HG03039 (cell line): ENCODE results near the gene PSMB5.

Experiments used
- ATAC-seq: cut with Tn5 transposase; IDR thresholded peaks from one replicate; pipeline ENCODE4 v1.9.1; 2021; ENCODE audit warnings: mild to moderate bottlenecking, moderate library complexity; ENCODE audit not compliant: unreplicated experiment

The PSMB5 gene

DNA sequence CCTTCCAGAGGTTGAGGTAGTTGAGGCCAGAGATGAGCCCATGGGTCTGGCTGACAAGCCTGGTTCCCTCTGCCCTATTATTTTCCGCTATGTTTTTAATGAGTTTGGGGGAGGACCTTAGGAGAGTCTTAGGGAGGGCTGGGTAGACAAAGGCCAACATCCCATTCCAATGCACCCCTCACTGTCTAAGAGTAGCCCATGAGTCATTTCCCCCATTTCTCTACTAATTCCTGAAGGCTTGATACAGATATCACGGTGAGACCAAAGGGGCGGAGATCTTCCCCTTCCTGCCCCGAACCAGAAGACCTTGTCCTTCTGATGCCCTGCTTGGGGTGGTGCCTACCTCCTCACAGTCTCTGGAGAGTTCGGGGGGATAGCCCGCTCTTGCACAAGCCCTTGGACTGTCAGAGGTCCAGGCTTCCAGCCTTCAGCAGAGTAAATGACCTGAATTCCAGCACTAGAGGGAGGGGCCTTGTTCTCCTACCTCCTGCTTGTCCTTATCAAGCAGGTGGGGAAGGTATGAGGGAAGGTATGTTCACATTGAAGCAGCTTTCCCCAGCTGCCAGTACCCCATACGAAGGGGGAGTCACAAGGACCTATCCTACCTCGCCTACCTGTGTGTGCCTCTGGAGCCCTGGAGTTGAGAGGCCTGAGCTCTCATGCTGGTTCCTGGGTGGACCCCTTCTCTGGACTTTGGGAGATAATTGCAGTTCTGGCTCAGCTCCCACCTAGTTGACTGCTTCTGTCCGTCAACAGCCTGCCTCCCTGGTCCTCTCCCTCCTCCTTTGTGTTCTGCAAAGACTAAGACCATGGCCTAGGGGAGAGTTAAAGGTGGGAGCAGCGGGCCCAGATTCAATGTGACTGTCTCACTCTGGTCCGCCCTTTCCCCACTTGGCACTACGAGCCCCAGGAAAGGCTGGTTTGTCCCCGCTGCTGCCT is 11.0 kb upstream of the PSMB5 start:
- ATAC-seq, result no peak

DNA sequence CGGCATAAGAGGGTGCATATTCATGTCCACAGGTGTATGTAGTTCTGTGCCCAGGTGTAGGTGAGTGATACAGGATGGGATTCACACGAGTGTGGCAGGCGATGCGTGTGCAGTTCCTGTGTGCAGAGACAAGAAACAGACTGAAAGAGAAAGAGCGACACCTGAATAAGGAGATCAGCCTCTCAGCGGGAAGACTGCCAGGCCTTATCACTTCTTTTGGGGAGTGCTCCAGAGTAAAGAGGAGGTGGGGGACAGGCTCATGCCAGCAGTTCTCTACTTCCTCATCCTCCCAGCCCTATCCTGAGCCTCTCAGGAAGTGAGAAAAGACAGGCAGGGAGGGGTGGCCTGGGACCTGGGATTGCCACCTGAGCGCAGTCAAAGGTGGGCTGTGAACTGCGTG is 10.1 kb upstream of the PSMB5 start:
- ATAC-seq, result no peak

DNA sequence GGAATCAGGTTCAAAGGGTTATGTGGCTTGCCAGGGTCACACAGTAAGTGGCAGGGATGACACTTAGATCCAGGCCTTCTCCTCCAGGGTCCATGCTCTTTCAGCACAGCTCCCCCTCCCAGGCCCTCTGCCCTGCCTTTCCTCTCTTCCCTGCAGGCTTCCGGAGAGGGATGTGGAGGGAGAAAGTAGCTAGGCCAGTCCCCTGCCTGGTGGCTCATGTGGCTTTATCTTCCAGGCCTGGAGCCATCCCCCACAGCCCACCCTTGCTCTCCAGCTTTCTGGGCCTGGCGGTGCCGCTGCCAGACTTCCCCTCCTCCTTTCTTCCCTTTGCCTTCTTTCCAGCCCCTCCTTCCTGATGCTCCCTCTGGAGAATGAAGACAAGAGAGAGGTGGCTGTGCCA is 9.1 kb upstream of the PSMB5 start:
- no peak for ATAC-seq

DNA sequence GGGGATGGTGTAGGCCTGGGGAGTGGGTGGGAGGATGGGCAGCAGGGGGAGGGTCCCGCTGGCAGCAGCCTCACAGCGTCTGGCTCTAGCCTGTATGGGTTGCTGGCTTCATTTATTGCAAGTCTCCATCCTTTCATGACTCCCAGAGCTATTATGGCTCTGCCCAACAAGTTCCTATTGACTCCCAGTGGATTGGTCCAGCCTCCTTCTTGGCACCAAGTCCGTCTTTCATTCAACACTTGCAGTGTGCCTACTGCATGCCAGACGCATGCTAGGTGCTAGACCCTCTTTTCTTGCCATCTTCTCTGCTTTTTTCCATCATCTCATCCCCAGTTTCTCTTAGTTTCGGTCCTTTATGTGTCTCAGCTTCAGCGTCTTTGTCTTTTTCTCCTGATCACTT is 8.4 kb upstream of the PSMB5 start:
- no peak for ATAC-seq

DNA sequence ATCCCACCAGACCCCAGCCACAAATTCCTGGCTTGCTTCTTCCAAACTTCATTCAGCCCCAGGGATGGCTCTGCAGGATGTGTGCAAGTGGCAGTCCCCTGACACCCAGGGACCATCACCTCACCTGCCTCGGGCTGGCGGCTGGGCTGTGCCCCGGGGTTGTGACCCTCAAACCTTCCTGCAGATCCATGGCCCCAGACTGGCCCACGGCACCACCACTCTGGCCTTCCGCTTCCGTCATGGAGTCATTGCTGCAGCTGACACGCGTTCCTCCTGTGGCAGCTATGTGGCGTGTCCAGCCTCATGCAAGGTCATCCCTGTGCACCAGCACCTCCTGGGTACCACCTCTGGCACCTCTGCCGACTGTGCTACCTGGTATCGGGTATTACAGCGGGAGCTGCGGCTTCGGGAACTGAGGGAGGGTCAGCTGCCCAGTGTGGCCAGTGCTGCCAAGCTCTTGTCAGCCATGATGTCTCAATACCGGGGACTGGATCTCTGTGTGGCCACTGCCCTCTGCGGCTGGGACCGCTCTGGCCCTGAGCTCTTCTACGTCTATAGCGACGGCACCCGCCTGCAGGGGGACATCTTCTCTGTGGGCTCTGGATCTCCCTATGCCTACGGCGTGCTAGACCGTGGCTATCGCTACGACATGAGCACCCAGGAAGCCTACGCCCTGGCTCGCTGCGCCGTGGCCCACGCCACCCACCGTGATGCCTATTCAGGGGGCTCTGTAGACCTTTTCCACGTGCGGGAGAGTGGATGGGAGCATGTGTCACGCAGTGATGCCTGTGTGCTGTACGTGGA is 7.7 kb upstream of the PSMB5 start, which contains the start of gene PSMB11:
TSS of gene PSMB11 (plus strand) at position 51 of the 804 bp plus-strand sequence. CDS start at position 65, 14 bp downstream.
- ATAC-seq, result no peak

DNA sequence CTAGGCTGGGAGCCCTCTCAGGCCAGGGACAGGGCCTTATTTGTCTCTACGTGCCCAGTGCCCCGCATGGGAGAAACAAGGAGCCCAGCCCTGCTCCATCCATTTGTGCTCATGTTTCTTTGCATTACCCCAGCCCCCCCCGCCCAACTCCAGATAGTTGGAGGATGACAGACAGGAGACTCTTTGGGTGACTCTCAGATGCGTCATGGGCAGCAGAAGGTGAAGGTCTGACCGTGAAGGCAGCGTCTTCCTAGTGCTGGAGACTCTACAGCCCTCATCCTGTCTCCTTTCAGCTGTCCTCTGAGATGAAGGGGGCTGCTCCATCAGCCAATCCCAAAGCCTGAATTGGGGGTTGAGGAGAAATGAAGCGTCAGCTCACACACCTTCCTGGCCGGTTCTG is 7.0 kb upstream of the PSMB5 start:
- ATAC-seq, result no peak

DNA sequence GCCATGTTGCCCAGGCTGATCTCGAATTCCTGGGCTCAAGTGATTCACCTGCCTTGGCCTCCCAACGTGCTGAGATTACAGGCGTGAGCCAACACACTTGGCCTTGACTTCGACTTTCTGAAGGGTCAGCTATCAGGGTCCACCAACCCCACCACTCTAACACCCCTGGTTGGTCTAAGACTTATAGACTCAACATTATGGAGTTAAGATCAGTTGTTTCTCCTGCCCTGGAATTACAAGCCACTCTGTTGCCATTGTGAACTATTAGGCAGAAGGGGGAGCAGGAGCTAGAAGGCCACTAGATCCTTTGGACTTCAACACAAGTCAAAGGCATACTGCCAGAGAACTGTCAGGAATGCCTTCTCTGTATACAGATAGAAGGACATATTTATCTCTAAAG is 5.4 kb upstream of the PSMB5 start:
- ATAC-seq, result no peak

DNA sequence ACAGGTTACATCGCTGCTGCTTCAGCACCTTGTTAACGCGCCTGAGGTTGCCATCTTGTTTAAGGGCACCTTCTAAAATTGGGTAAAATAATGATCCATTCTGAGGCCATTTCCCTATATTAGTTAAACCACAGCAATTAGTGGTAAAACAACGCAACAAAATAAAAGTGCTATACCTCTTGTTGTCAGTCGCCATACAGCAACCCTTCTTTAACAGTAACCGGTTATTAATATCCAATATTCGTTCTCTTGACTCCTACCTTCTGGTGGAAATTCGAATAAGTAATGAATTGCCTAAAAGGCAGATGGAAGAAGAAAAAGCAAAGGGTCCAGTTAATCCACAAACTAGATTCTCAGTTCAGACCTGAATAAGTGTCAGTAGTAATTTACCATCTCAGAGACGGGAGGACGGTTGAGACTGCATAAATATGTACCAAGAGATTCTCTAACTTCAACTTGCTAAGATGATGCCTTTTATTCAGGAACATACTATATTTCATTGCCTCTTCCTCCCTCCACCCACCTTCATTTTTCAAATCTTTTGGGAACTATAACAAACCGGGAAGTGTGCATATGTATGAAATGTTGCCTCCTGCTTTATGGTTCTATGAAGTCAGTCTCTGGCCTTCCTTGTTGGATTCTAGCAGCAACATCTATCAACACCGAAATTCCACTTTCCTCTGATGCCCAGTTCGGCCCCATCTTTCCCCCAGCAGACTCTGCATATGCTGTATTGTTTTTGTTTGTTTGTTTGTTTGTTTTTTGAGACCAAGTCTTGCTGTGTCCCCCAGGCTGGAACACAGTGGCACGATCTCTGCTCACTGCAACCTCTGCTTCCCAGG is 824 bp upstream of the PSMB5 start:
- no peak for ATAC-seq

DNA sequence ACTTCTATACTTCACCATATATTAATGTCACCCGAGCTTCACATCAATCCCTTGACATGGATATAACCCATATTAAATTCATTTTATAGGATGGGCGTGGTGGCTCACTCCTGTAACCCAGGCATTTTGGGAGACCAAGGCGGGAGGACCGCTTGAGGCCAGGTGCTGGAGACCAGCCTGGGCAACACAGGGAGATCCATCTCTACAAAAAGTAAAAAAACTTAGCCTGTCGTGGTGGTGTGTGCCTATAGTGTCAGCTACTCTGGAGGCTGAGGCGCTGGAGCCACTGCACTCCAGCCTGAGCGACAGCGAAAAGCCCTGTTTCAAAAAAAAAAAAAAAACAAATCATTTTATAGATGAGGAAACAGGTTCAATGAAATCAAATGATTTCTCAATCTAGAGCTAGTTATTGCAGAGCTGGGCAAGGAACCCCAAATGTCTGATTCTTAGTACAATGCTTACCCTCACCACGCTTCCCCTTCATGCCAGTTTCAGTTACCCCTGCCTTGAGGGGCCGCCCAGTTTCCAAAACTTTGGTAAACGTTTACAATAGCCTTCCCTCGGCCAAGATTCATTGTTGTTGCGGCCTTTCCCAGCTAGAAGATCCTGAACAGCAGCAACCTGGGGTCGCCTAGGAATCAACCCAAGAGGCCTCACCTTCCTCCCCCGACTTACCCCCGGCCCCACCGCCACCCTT is 751 bp downstream of the PSMB5 start:
- peak; percentile 7 for ATAC-seq

DNA sequence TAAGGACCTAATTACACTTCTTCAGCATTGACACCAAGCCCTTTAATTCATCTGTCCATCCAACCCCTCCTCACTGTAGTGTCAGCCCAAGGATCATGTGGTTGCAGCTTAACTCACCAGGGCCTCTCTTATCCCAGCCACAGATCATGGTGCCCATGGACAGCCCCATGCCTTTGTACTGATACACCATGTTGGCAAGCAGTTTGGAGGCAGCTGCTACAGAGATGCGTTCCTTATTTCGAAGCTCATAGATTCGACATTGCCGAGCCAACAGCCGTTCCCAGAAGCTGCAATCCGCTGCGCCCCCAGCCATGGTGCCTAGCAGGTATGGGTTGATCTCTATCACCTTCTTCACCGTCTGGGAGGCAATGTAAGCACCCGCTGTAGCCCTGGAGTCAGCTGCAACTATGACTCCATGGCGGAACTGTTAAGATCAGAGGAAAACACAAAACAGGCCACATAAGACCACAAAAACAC is 1.4 kb downstream of the PSMB5 start:
- no peak for ATAC-seq

DNA sequence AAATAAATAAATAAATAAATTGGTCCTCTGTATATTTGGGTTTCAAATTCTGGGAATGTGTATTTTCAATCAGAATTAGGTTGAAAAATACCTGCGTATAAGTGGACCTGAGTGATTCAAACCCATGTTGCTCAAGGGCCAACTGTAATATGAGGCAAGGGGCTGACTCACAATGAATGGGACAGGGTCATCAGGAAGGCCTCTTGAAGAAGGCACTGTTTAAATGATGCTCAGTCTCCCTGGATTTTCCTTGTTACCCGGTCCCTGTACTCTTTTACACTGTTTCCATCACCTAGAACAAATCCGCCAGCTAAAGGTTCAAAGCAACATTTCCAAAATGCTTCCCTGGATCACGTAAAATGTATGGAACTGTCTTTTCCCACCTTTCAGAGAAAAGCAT is 3.8 kb downstream of the PSMB5 start:
- no peak for ATAC-seq

DNA sequence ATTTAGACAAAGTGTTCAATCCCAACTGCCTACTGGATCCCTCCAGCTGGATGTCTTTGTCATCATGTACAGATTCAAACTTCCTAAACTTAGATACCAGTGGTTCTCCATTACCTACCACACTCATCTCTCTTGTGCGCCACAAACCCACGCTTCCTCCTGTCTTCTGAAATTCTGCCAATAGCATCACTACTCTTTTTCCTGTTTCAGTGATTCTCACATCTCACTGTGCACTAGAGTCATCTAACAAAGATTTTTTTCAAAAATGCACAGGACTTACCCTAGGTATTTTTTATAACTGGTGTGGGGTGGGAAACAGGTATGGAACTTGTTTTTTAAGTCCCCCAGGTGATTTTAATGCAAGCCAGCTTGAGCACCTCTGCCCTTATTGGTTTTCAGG is 5.9 kb downstream of the PSMB5 start:
- no peak for ATAC-seq

DNA sequence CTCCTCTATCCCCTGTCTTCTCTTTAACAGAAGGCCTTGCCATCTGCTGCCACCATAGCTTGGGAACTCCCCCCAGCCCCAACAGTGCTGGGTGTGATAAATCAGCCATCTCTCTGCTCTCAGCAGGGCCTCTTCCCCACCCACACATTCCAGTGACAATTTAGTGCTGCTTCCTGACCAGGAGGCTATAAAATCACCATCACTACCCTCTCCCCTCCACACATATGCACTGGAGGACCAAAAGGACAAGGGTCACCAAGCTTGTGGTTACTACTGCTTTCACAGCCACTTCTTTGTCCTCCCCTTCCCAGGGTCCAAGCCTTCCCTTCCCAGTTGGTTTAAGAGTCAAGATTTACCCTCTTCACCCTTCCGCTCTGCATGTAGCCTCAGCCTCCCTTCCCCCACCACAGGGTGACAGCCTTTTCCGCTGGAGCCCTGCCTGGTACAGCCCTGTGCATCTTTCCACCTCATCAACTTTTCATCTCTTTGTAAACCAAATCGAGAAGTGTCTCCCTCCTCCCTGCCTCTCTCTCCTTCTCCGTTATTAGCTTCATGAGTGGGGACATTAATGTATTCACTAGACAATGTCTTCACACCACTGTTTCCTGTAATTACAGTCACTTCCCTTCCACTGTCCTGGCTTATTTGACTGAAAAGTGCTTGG is 9.4 kb downstream of the PSMB5 start:
- ATAC-seq, result no peak

DNA sequence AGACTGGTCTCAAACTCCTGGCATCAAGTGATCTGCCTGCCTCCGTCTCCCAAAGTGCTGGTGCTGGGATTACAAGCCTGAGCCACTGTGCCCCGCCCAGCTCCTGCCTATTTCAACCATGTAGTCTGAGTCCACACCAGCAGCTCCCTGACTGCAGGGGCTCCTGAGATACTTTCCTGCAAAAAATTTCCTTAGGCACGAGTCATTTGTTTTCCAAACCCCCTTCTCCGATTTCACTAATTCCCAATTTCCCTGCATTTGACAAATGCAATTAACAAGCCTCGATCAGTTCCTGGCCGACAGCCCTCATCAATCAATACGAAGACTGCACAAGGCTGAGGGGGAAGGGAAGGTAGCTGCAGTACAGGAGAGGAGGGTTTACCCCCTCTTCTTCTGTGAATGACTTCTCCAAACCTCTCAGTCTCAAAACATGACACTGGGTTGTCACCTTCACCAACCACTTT is 10.1 kb downstream of the PSMB5 start:
- ATAC-seq, result no peak

DNA sequence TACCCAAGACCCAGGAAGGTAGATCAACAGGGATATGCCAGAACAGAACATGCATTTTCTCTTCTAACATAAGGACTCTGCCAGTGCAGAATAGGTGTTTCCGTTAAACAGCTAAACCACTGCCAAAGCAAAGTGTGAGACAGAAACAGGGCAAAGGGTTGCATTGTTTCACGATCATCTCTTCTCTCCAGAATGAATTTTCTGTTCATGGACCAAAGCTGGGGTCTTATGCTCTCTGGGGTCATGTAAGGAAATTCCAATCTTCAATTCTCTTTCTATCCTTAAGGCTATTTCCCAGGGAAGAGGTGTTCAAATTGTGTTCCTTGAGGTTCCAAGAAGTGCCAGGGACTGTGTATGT is 10.9 kb downstream of the PSMB5 start:
- no peak for ATAC-seq

DNA sequence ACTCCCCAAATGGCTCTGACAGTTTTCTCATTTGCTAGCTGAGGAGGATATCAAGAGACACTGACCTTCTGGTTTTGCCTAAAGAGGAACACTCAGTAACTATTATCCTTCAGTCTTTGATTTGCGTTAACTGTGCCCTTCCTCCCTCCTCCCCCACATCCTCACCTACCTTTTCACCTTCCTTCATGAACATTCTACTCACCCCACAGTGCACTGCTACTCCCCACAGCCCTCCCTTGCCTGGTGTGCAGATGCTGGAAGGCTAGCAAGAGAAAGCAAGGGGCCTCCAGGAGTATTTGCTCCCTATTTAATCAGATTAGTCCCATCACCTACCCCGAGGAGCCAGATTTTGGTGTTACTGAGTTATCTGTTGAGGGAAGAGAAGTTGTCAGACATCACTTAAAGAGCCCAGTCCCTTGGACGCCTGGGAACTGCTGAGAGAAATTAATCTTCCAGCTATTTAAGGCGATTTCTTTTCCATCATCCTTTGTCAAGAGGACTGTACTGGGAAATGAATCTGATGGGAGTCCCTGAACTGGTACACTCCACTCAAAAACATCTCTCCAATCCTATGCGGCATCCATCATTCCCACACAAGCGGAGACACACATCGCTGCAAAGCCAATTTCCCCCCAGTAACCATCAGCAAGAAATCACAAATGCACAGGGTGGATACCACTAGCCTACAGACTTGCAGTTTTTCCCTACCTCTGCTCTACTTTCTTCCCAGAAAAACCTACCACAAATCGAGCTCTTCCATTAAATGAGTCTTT is 11.5 kb downstream of the PSMB5 start:
- no peak for ATAC-seq

DNA sequence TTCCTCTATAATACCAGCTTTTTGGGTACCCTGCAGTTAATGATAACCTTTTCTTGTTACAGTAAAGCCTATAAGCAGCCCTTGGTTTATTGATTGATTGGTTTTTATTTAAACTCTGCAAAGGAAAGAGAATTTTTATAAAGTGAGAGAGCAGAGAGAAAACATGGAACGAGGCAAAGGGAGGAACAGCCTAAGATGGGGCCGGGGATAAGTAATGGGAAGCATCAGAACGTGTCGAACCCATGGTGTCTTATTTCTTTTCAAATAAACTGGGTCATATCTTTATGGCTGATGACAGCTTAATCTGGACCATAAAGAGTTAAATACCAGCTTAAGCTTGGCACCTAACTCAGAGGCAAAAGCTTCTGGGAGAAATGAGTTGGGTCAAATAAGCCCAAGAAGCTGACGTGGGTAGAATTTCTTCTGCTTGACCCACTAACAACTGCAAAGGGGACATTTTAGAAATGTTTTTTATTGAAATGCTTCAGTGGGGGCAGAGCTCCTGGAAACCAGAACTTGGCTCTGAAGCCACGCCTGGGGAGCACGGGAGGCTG is 12.7 kb downstream of the PSMB5 start:
- no peak for ATAC-seq

DNA sequence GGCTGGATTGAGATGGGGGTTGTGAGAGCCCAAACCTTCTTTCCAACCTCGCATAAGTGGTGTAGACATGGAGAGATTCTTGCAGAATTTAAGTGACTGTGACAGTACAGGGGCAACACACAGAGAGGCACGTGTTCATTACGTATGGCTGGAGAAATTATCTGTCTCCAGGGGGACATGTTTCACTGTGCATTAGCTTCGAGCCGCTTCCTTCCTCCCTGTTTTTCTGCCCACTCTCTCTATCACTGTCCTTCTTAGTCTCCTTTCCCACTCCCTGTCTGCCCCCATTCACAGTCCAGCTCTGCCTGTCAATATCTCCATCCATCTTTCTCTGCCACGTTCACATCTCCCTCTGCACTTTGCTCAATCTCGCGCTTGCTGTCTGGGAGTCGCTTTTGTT is 13.3 kb downstream of the PSMB5 start:
- ATAC-seq, result no peak
